CD14-positive monocyte (primary cell): Measurements from ENCODE around the gene GRIK4. TPM values are rescaled to one million over a fixed set of nuclear protein-coding genes. Genes with fewer than 3 reads are reported as not detected.

Source experiments
- DNase-seq, 3 donors: peaks; one replicate each; pipeline ENCODE4 v3.0.0-alpha.2; 2011 to 2022
- H2AFZ ChIP-seq: 2 replicates; pipeline ENCODE4 v1.6.0; 2012; ENCODE audit warnings: mild to moderate bottlenecking, low read depth, low read length, inconsistent platforms; ENCODE audit not compliant: insufficient read depth, poor library complexity, severe bottlenecking
- H3K27ac ChIP-seq, 2 donors: 1 replicate in 1 of 2; 2 replicates in 1 of 2; pipeline ENCODE4 v1.5.1; 2012 to 2013; ENCODE audit warnings: low read length in 2 of 2, control low read depth in 1 of 2, inconsistent platforms in 1 of 2, low read depth in 1 of 2, mild to moderate bottlenecking in 1 of 2
- H3K27me3 ChIP-seq, 2 donors: one replicate each; pipeline versions ENCODE4 v1.6.0 to v1.6.1; 2011 to 2013; ENCODE audit warnings: low read length in 2 of 2; ENCODE audit not compliant: control insufficient read depth in 2 of 2, insufficient read depth in 2 of 2
- H3K36me3 ChIP-seq, 2 donors: replicated peaks in 1 of 2; 1 replicate in 1 of 2; 2 replicates in 1 of 2; pipeline versions ENCODE4 v1.5.1 to v1.6.1; 2012 to 2013; ENCODE audit warnings: low read length in 2 of 2, control low read depth in 1 of 2, inconsistent platforms in 1 of 2, mild to moderate bottlenecking in 1 of 2; ENCODE audit not compliant: insufficient read depth in 2 of 2, control insufficient read depth in 1 of 2
- H3K4me1 ChIP-seq, 2 donors: 1 replicate in 1 of 2; 2 replicates in 1 of 2; pipeline versions ENCODE4 v1.5.1 to v1.6.1; 2012 to 2013; ENCODE audit warnings: low read length in 2 of 2, control low read depth in 1 of 2, inconsistent platforms in 1 of 2, mild to moderate bottlenecking in 1 of 2, moderate library complexity in 1 of 2; ENCODE audit not compliant: insufficient read depth in 2 of 2, control insufficient read depth in 1 of 2
- H3K4me2 ChIP-seq: replicated peaks from 2 replicates; pipeline ENCODE3; 2012; ENCODE audit warnings: low read length, moderate library complexity, mild to moderate bottlenecking; ENCODE audit not compliant: poor library complexity, severe bottlenecking; ENCODE audit errors: extremely low read depth
- H3K4me3 ChIP-seq, 3 experiments: fragments of 200-600 bp in 1 of 3; sonication (generic) in 1 of 3; replicated peaks in 1 of 3; 1 replicate in 2 of 3; 2 replicates in 1 of 3; pipeline ENCODE4 v1.5.1; 2011 to 2013; ENCODE audit warnings: low read length in 3 of 3, mild to moderate bottlenecking in 3 of 3, control low read depth in 2 of 3, low read depth in 2 of 3, inconsistent platforms in 1 of 3, moderate library complexity in 1 of 3
- H3K79me2 ChIP-seq: 2 replicates; pipeline ENCODE4 v1.6.0; 2012; ENCODE audit warnings: mild to moderate bottlenecking, control low read depth, inconsistent platforms, low read length, moderate library complexity; ENCODE audit not compliant: insufficient read depth
- H3K9ac ChIP-seq: 2 replicates; pipeline ENCODE4 v1.6.0; 2017; ENCODE audit warnings: low read length, mild to moderate bottlenecking; ENCODE audit not compliant: insufficient read depth, poor library complexity, severe bottlenecking
- H3K9me3 ChIP-seq, 2 donors: replicated peaks in 1 of 2; 1 replicate in 1 of 2; 2 replicates in 1 of 2; pipeline versions ENCODE4 v1.5.1 to v1.6.1; 2012 to 2013; ENCODE audit warnings: low read length in 2 of 2, control low read depth in 1 of 2; ENCODE audit not compliant: control insufficient read depth in 1 of 2, insufficient read depth in 1 of 2
- H4K20me1 ChIP-seq: 2 replicates; pipeline ENCODE4 v1.6.0; 2012; ENCODE audit warnings: mild to moderate bottlenecking, low read length, control low read depth, moderate library complexity; ENCODE audit not compliant: insufficient read depth
- H3K27ac Mint-ChIP-seq, 7 donors: one replicate each; pipeline ENCODE4 v1.8.0; 2020; ENCODE audit warnings: mild to moderate bottlenecking in 7 of 7, mixed read lengths in 7 of 7, moderate library complexity in 6 of 7, inconsistent platforms in 2 of 7
- H3K27me3 Mint-ChIP-seq, 3 donors: one replicate each; pipeline ENCODE4 v1.8.0; 2021 to 2022; ENCODE audit warnings: low read depth in 3 of 3, mild to moderate bottlenecking in 3 of 3, mixed read lengths in 3 of 3, moderate library complexity in 3 of 3, inconsistent platforms in 1 of 3
- H3K36me3 Mint-ChIP-seq, 2 donors: one replicate each; pipeline ENCODE4 v1.8.0; 2020; ENCODE audit warnings: mixed read lengths in 2 of 2, inconsistent platforms in 1 of 2, mild to moderate bottlenecking in 1 of 2
- H3K4me1 Mint-ChIP-seq: one replicate; pipeline ENCODE4 v1.8.0; 2020; ENCODE audit warnings: mild to moderate bottlenecking, mixed read lengths
- H3K4me3 Mint-ChIP-seq, 2 donors: one replicate each; pipeline ENCODE4 v1.8.0; 2020; ENCODE audit warnings: mild to moderate bottlenecking in 2 of 2, mixed read lengths in 2 of 2, moderate library complexity in 1 of 2
- H3K9me3 Mint-ChIP-seq, 7 donors: one replicate each; pipeline ENCODE4 v1.8.0; 2020 to 2022; ENCODE audit warnings: mixed read lengths in 7 of 7, mild to moderate bottlenecking in 6 of 7, moderate library complexity in 6 of 7, inconsistent platforms in 2 of 7
- CTCF ChIP-seq: fragments of 200-600 bp; IDR thresholded peaks from one replicate; pipeline ENCODE4 v1.8.0; 2022; ENCODE audit warnings: antibody characterized with exemption, mild to moderate bottlenecking
- WGBS: methylation state at CpG from one replicate; pipeline ENCODE4 v1.1.5; 2013; ENCODE audit warnings: missing lambda C conversion rate; ENCODE audit not compliant: insufficient coverage; 5-methylcytosine and 5-hydroxymethylcytosine counted together
- intact Hi-C, 2 donors: fragments of 100-400 bp; cut with micrococcal nuclease; formaldehyde crosslinking; loops; one replicate each; pipeline versions ENCODE4 v1.15.0 to v1.15.1; 2023
- polyA plus RNA-seq, 3 donors: library from polyadenylated mRNA; depleted of rRNA in 1 of 3; unstranded in 2 of 3; stranded (reverse) in 1 of 3; fragments of 300-500 nt in 2 of 3; fragments of >200 nt in 1 of 3; fragmentation: Illumina TruSeq in 2 of 3; gene quantifications; 1 replicate in 2 of 3; 2 replicates in 1 of 3; pipeline ENCODE4 v1.2.3, GENCODE V29; 2012 to 2021

GRIK4 gene
- polyA plus RNA-seq, 3 donors = not detected

DNA sequence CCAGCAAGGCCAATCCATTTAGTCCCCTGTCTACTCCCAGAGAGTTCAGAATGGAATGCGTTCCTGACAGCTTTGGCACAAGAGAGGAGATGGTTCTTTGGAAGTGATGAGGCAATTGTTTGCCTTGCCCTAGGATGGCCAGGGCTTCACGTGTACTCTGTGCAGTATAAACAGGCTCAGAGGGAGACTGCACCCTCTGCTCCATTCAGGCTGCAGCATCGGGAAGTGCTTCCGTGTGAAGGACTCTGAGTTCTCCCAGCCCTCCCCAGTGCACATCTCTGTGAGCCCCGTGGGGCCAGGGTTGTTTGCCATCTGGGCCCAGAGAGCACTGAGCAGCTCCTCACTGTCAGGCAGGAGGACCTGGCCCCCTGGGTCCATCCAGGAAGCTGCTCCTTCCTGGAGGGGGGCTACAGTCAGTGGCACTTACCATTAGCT lies 297.1 kb downstream of the GRIK4 start:
- no peak overlapping the region for H3K4me2 ChIP-seq
- H3K9me3 ChIP-seq = no peaks in the 10 kb centered on the region
- no peaks in the 10 kb centered on the region for H3K4me1 ChIP-seq
- intact Hi-C loops = no loop called here
- no peaks in the 10 kb centered on the region for H3K27me3 ChIP-seq
- no peaks in the 10 kb centered on the region for H3K79me2 ChIP-seq
- Mint-ChIP-seq H3K4me3 (no peak overlapping the region), H3K9me3 (no peaks in the 10 kb centered on the region), H3K4me1 (no peaks in the 10 kb centered on the region), H3K27me3 (peaks cover 14 to 16% (median 15%) of the 10 kb centered on the region in 3 donors), H3K27ac (no peak overlapping the region), H3K36me3 (no peaks in the 10 kb centered on the region)
- TF ChIP-seq CTCF = no peak
- no peak overlapping the region for H3K4me3 ChIP-seq
- H3K9ac ChIP-seq = no peak overlapping the region
- H3K27ac ChIP-seq = no peak overlapping the region
- no peak overlapping the region for H2AFZ ChIP-seq
- no peak for DNase-seq
- WGBS = 61% methylated on average over 4 of the region's 5 CpGs
- no peaks in the 10 kb centered on the region for H3K36me3 ChIP-seq
- no peaks in the 10 kb centered on the region for H4K20me1 ChIP-seq

DNA sequence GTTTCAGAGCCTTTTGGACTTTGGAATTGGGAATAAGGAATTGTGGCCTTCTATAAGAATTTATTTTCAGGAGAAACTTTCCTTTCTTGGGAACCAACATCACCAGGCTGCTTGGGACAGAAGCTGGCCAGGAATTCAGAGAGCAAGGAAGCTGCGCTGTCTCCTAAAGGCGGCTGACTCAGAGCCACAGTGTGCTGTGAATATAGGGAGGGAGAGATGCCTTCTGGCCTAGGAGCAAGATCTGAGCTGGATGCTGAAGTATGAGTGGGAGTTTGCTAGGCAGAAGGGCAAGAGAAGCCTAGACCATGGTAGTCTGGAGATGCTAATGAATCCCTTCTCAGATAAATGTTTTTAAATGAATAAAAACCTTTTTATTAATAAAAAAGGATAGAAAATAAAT lies 298.7 kb downstream of the GRIK4 start:
- intact Hi-C loops = no loop called here
- H3K4me1 Mint-ChIP-seq = no peaks in the 10 kb centered on the region
- H3K36me3 Mint-ChIP-seq = no peaks in the 10 kb centered on the region
- Histone ChIP-seq H3K79me2 (no peaks in the 10 kb centered on the region), H3K9ac (no peak overlapping the region), H3K4me3 (no peak overlapping the region), H3K9me3 (no peaks in the 10 kb centered on the region), H2AFZ (no peak overlapping the region), H3K4me2 (no peak overlapping the region), H3K36me3 (no peaks in the 10 kb centered on the region), H3K27me3 (no peaks in the 10 kb centered on the region), H4K20me1 (no peaks in the 10 kb centered on the region), H3K27ac (no peak overlapping the region), H3K4me1 (no peaks in the 10 kb centered on the region)
- no peak for TF ChIP-seq CTCF
- DNase-seq = no peak
- H3K27ac Mint-ChIP-seq = no peak overlapping the region
- peaks cover 12 to 16% (median 14%) of the 10 kb centered on the region in 3 donors for H3K27me3 Mint-ChIP-seq
- H3K4me3 Mint-ChIP-seq = no peak overlapping the region
- no peaks in the 10 kb centered on the region for H3K9me3 Mint-ChIP-seq
- 100% methylated on average over 2 of the region's 2 CpGs for WGBS
